OCI-LY1 (cell line): ENCODE results near the gene E4F1.

Source experiments
- H2AFZ ChIP-seq: fragments of 200-600 bp; sonication (generic), shearing (Covaris generic); 2 replicates; pipeline ENCODE4 v1.6.0; 2014; ENCODE audit warnings: antibody characterized with exemption, mild to moderate bottlenecking, low read length
- H3F3A ChIP-seq: fragments of 200-600 bp; sonication (generic), shearing (Covaris generic); 2 replicates; pipeline ENCODE4 v1.6.0; 2014; ENCODE audit warnings: mild to moderate bottlenecking, antibody characterized with exemption, low read length, moderate library complexity; ENCODE audit not compliant: insufficient read depth
- H3K27ac ChIP-seq: fragments of 200-600 bp; sonication (generic); 2 replicates; pipeline ENCODE4 v1.5.1; 2014; ENCODE audit warnings: low read length, mixed run types, mild to moderate bottlenecking, low read depth; ENCODE audit not compliant: poor library complexity, severe bottlenecking
- H3K27me3 ChIP-seq: fragments of 200-600 bp; sonication (generic); 2 replicates; pipeline ENCODE4 v1.6.0; 2014; ENCODE audit warnings: antibody characterized with exemption, mild to moderate bottlenecking, low read length, moderate library complexity; ENCODE audit not compliant: insufficient read depth
- H3K36me3 ChIP-seq: fragments of 200-600 bp; sonication (generic); 2 replicates; pipeline ENCODE4 v1.6.1; 2014; ENCODE audit warnings: mild to moderate bottlenecking, antibody characterized with exemption, low read length, moderate library complexity, mixed read lengths; ENCODE audit not compliant: insufficient read depth
- H3K4me1 ChIP-seq: fragments of 200-600 bp; sonication (generic); 2 replicates; pipeline ENCODE4 v1.5.1; 2014; ENCODE audit warnings: mild to moderate bottlenecking, low read length, moderate library complexity; ENCODE audit not compliant: insufficient read depth, severe bottlenecking
- H3K4me2 ChIP-seq: fragments of 200-600 bp; sonication (generic), shearing (Covaris generic); 2 replicates; pipeline ENCODE4 v1.6.1; 2014; ENCODE audit warnings: low read length
- H3K4me3 ChIP-seq: fragments of 200-600 bp; sonication (generic); 2 replicates; pipeline ENCODE4 v1.5.1; 2014; ENCODE audit warnings: low read length, low read depth, mild to moderate bottlenecking, mixed read lengths; ENCODE audit not compliant: poor library complexity, severe bottlenecking
- H3K79me2 ChIP-seq: fragments of 200-600 bp; shearing (Covaris generic); 2 replicates; pipeline ENCODE4 v1.6.1; 2016; ENCODE audit warnings: mixed run types, low read length, mixed read lengths; ENCODE audit not compliant: insufficient read depth
- H3K9ac ChIP-seq: fragments of 200-600 bp; sonication (generic), shearing (Covaris generic); 2 replicates; pipeline ENCODE4 v1.6.1; 2014; ENCODE audit warnings: mild to moderate bottlenecking, low read length, mixed read lengths
- H3K9me2 ChIP-seq: fragments of 200-600 bp; sonication (generic), shearing (Covaris generic); 2 replicates; pipeline ENCODE4 v1.6.1; 2014; ENCODE audit warnings: low read depth, mild to moderate bottlenecking, low read length, mixed read lengths
- H3K9me3 ChIP-seq: fragments of 200-600 bp; shearing (Covaris generic); 2 replicates; pipeline ENCODE4 v1.6.1; 2014; ENCODE audit warnings: low read length, mixed read lengths
- H4K20me1 ChIP-seq: fragments of 200-600 bp; sonication (generic), shearing (Covaris generic); 2 replicates; pipeline ENCODE4 v1.6.0; 2016; ENCODE audit warnings: mild to moderate bottlenecking, low read length; ENCODE audit not compliant: insufficient read depth
- CTCF ChIP-seq: fragments of 200-600 bp; sonication (generic), shearing (Covaris generic); IDR thresholded peaks from 2 replicates; pipeline ENCODE4 v1.5.1; 2017; ENCODE audit warnings: mild to moderate bottlenecking, antibody characterized with exemption, low read length, moderate library complexity, mixed read lengths
- EZH2 ChIP-seq: fragments of 200-600 bp; sonication (generic), shearing (Covaris generic); IDR thresholded peaks from 2 replicates; pipeline ENCODE4 v1.8.0; 2017; ENCODE audit warnings: borderline replicate concordance, mixed run types, mild to moderate bottlenecking, antibody characterized with exemption, low read length, moderate library complexity, mixed read lengths

Gene E4F1

GRCh38 chr16:2237102-2237482 is 13.7 kb downstream of the E4F1 start:
- H3K4me3 ChIP-seq = no peak overlapping the region
- H3F3A ChIP-seq = 0 out of 2 replicates have a peak, but pooled peaks cover 3% of the 10 kb centered on the region
- H3K4me2 ChIP-seq = no peak overlapping the region
- TF ChIP-seq CTCF = no peak
- TF ChIP-seq EZH2 = no peak
- H3K9ac ChIP-seq = no peak overlapping the region
- H3K79me2 ChIP-seq = no peaks in the 10 kb centered on the region
- no peaks in the 10 kb centered on the region for H3K9me2 ChIP-seq
- H3K27ac ChIP-seq = no peak overlapping the region
- no peak overlapping the region for H2AFZ ChIP-seq
- H3K4me1 ChIP-seq = no peaks in the 10 kb centered on the region
- H3K36me3 ChIP-seq = peaks cover 71% of the 10 kb centered on the region
- no peaks in the 10 kb centered on the region for H4K20me1 ChIP-seq
- no peaks in the 10 kb centered on the region for H3K27me3 ChIP-seq
- H3K9me3 ChIP-seq = no peaks in the 10 kb centered on the region

- Histone ChIP-seq H3K4me1 (no peaks in the 10 kb centered on the region), H3K27ac (no peak overlapping the region), H2AFZ (no peak overlapping the region), H3K9me2 (no peaks in the 10 kb centered on the region), H3K4me2 (no peak overlapping the region), H3K36me3 (peaks cover 71% of the 10 kb centered on the region), H3K4me3 (no peak overlapping the region), H3F3A (0 out of 2 replicates have a peak, but pooled peaks cover 3% of the 10 kb centered on the region), H3K79me2 (no peaks in the 10 kb centered on the region), H3K27me3 (no peaks in the 10 kb centered on the region), H4K20me1 (no peaks in the 10 kb centered on the region), H3K9ac (no peak overlapping the region), H3K9me3 (no peaks in the 10 kb centered on the region)
- no peak for TF ChIP-seq CTCF
- TF ChIP-seq EZH2 = no peak
Measured at GRCh38 chr16:2237493-2238149, 14.2 kb downstream of the E4F1 start.

- no peak overlapping the region for H3K27ac ChIP-seq
- H3K4me2 ChIP-seq = no peak overlapping the region
- H3K4me1 ChIP-seq = no peaks in the 10 kb centered on the region
- TF ChIP-seq CTCF (no peak), EZH2 (no peak)
- no peaks in the 10 kb centered on the region for H3K27me3 ChIP-seq
- H4K20me1 ChIP-seq = no peaks in the 10 kb centered on the region
- no peaks in the 10 kb centered on the region for H3K79me2 ChIP-seq
- H3K36me3 ChIP-seq = peaks cover 71% of the 10 kb centered on the region
- H3F3A ChIP-seq = 0 out of 2 replicates have a peak, but pooled peaks cover 3% of the 10 kb centered on the region
- no peaks in the 10 kb centered on the region for H3K9me2 ChIP-seq
- H3K9me3 ChIP-seq = no peaks in the 10 kb centered on the region
- no peak overlapping the region for H2AFZ ChIP-seq
- H3K4me3 ChIP-seq = no peak overlapping the region
- no peak overlapping the region for H3K9ac ChIP-seq
Measured at GRCh38 chr16:2238150-2238837, 14.9 kb downstream of the E4F1 start.
